Stimulated activated CD4-positive, alpha-beta T cell treated with anti-CD3 and anti-CD28 coated beads, Interleukin-2, amount 100 ng/mL, for 24 hours (primary cell): ENCODE measurements around the gene ENO4.

Experiments used
- DNase-seq, 2 donors: peaks; one replicate each; pipeline ENCODE4 v3.0.0-alpha.2; 2020

The ENO4 gene

GRCh38 chr10:116868722-116869121, 19.4 kb downstream of the ENO4 start:
- DNase-seq, result no peak

GRCh38 chr10:116870949-116871348, 21.6 kb downstream of the ENO4 start:
- DNase-seq, result no peak

GRCh38 chr10:116873134-116873533, 23.8 kb downstream of the ENO4 start:
- DNase-seq, result no peak

- DNase-seq, result no peak
These were observed 26.6 kb downstream of the ENO4 start for GRCh38 chr10:116875897-116876296.

GRCh38 chr10:116877391-116877790, 28.1 kb downstream of the ENO4 start:
- no peak for DNase-seq

- DNase-seq, result no peak
These were observed 28.8 kb downstream of the ENO4 start for GRCh38 chr10:116878123-116878522.

GRCh38 chr10:116879817-116880216, 30.5 kb downstream of the ENO4 start:
- no peak for DNase-seq

GRCh38 chr10:116880716-116881482, 31.6 kb downstream of the ENO4 start:
- no peak for DNase-seq

- DNase-seq, result no peak
These were observed 33.3 kb downstream of the ENO4 start for GRCh38 chr10:116882639-116883038.

GRCh38 chr10:116886772-116887171, 37.5 kb downstream of the ENO4 start:
- DNase-seq, result no peak

GRCh38 chr10:116888380-116889055, 39.2 kb downstream of the ENO4 start:
- DNase-seq, result no peak

- DNase-seq, result no peak
These were observed 39.8 kb downstream of the ENO4 start for GRCh38 chr10:116889066-116889465.

- DNase-seq, result no peak
These were observed 41.9 kb downstream of the ENO4 start for GRCh38 chr10:116891208-116891607.

- no peak for DNase-seq
These were observed 43.8 kb downstream of the ENO4 start for GRCh38 chr10:116892907-116893685.

- DNase-seq, result no peak
These were observed 44.4 kb downstream of the ENO4 start for GRCh38 chr10:116893686-116894037.

- no peak for DNase-seq
These were observed 50.3 kb downstream of the ENO4 start for GRCh38 chr10:116899626-116900025.

- no peak for DNase-seq
These were observed 56.5 kb downstream of the ENO4 start for GRCh38 chr10:116905845-116906210.

- DNase-seq, result no peak
These were observed 58.1 kb downstream of the ENO4 start for GRCh38 chr10:116907245-116907987.

GRCh38 chr10:116909307-116909706, 60.0 kb downstream of the ENO4 start:
- DNase-seq, result no peak

GRCh38 chr10:116910910-116911309, 61.6 kb downstream of the ENO4 start:
- no peak for DNase-seq

- no peak for DNase-seq
These were observed 62.9 kb downstream of the ENO4 start for GRCh38 chr10:116912162-116912561.

GRCh38 chr10:116913695-116914094, 64.4 kb downstream of the ENO4 start:
- DNase-seq, result no peak

GRCh38 chr10:116915340-116915739, 66.0 kb downstream of the ENO4 start:
- no peak for DNase-seq
